Measurements from ENCODE around the gene DHX57. TPM values are rescaled to one million over a fixed set of nuclear protein-coding genes. Genes with fewer than 3 reads are reported as not detected.

Gene DHX57
- total RNA-seq, 1 donor from 2014 or later = 33.9 TPM

GRCh38 chr2:38747819-38748218 is 127.9 kb downstream of the DHX57 start:
- H2AFZ ChIP-seq (replicated peaks) = no peak overlapping the region
- no peak for DNase-seq (ENCODE audit: low spot score)
- Mint-ChIP-seq H3K27me3 (ENCODE audit: insufficient read depth, low read depth) (peaks cover 4% of the 10 kb centered on the region), H3K4me3 (peak overlapping the region; percentile 63), H3K36me3 (peaks cover 61% of the 10 kb centered on the region), H3K27ac (peak overlapping the region; percentile 38), H3K4me1 (peaks cover 38% of the 10 kb centered on the region), H3K9me3 (peaks cover 2% of the 10 kb centered on the region)
- peaks cover 86% of the 10 kb centered on the region for H3F3A ChIP-seq (ENCODE audit: low read depth)
- H3K36me3 ChIP-seq = peaks cover 64% of the 10 kb centered on the region
- H3K27ac ChIP-seq = peak overlapping the region; percentile 2
- H3K4me3 ChIP-seq = peak overlapping the region; percentile 83
- no peak overlapping the region for H3K9ac ChIP-seq
- peak overlapping the region; percentile 87 for H3K4me2 ChIP-seq
- H3K79me2 ChIP-seq (ENCODE audit: low read depth) = peaks cover 84% of the 10 kb centered on the region
- H3K9me3 ChIP-seq (ENCODE audit: low read depth) = no peaks in the 10 kb centered on the region
- peaks cover 78% of the 10 kb centered on the region for H4K20me1 ChIP-seq (ENCODE audit: low read depth)
- H3K27me3 ChIP-seq = no peaks in the 10 kb centered on the region
- peaks cover 33% of the 10 kb centered on the region for H3K4me1 ChIP-seq
- no peak for TF ChIP-seq EZH2 (IDR thresholded peaks at IDR 0.05)
- TF ChIP-seq CTCF (IDR thresholded peaks at IDR 0.05) = no peak
- no peak for TF ChIP-seq EZH2phosphoT487 (IDR thresholded peaks at IDR 0.05)

Small RNAs within 50 kb of the gene (small RNA-seq; reads per million reads assigned to genes)
- not detected for gene RNU6-851P

Other genes starting within 250 kb of the DHX57 start
- 7.1 and 8.3 TPM in 2 replicates for gene GALM, start 209.8 kb downstream of the DHX57 start, total RNA-seq (ENCODE audit: low replicate concordance)
- 275 and 307 TPM in 2 replicates for gene SRSF7, start 124.6 kb downstream of the DHX57 start, total RNA-seq (ENCODE audit: low replicate concordance)
- 14.0 and 21.4 TPM in 2 replicates for gene GEMIN6, start 97.7 kb downstream of the DHX57 start, total RNA-seq (ENCODE audit: low replicate concordance)
- gene MORN2, start within 50 bp of the DHX57 start, total RNA-seq (ENCODE audit: low replicate concordance) = 17.4 and 42.9 TPM in 2 replicates
- gene ARHGEF33, start 13.9 kb upstream of the DHX57 start, total RNA-seq (ENCODE audit: low replicate concordance) = 0.19 and 2.5 TPM in 2 replicates
- 26.6 and 28.5 TPM in 2 replicates for gene SOS1, start 245.1 kb upstream of the DHX57 start, total RNA-seq (ENCODE audit: low replicate concordance)